Choroid plexus epithelial cell (primary cell): ENCODE measurements around the gene PYURF.

Source experiments
- DNase-seq: peaks from one replicate; pipeline ENCODE4 v3.0.0-alpha.2; 2010; ENCODE audit warnings: low read depth
- H3K4me3 ChIP-seq: 2 replicates; pipeline ENCODE4 v1.5.1; 2011; ENCODE audit warnings: low read depth, mild to moderate bottlenecking, control low read depth, low read length, moderate library complexity
- CTCF ChIP-seq: conservative IDR thresholded peaks from 2 replicates; pipeline ENCODE4 v1.5.1; 2011; ENCODE audit warnings: low read depth, mild to moderate bottlenecking, control low read depth, inconsistent platforms, low read length, moderate library complexity

PYURF gene

DNA sequence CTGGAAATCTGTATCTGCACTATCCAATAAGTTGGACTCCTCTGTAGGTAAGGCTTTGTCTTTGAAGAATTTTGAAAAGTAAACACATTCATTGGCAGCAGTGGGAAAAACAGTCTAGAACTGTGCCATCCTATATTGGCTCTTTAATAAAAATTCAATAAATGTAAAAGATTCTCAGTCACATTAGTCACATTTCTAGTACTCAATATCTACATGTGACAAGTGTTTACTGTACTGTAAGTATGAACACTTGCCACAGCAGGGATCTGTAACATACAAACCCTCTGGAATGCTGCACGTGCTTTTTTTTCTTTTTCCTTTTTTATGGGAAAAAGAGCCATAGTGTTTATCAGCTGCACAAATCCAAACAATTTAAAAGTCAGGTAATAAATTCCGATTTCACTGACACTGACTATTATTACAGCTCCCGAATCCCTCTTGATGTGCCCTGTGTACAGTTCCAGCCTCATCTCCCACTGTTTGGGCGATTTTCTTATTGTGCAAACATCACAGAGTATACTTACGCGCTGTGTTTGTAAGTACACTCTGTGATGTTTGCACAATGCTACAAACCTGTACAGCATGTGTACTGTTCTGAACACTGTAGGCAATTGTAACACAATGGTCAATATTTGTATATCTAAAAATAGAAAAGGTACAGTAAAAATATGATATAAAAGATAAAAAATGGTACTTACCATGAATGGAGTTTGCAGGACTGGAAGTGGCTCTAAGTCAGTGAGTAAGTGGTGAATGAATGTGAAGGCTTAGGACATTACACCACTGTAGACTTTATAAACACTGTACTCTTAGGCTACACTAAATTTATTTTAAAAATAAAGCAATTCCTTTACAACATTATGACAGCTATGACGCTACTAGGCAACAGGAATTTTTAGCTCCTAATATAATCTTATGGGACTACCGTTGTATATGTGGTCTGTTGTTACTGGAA is 8.7 kb downstream of the PYURF start:
- H3K4me3 ChIP-seq, result no peak overlapping the region
- no peak for TF ChIP-seq CTCF
- DNase-seq, result no peak

DNA sequence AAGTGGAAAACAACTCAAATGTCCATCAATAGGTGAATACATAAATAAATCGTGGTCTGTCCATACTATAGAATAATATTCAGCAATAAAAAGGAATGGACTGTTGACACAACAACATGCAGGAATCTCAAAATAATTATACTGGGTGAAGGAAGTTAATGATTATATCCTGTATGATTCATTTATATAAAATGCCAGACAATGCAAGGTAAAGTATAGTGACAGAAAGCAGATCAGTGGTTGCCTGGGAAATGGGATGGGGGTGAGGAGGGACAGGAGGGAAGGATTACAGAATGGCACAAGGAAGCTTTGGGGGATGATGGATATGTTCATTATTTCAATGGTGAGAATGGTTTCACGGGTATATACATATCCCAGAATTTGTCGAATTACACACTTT is 12.3 kb downstream of the PYURF start:
- no peak for TF ChIP-seq CTCF
- no peak for DNase-seq
- no peak overlapping the region for H3K4me3 ChIP-seq

DNA sequence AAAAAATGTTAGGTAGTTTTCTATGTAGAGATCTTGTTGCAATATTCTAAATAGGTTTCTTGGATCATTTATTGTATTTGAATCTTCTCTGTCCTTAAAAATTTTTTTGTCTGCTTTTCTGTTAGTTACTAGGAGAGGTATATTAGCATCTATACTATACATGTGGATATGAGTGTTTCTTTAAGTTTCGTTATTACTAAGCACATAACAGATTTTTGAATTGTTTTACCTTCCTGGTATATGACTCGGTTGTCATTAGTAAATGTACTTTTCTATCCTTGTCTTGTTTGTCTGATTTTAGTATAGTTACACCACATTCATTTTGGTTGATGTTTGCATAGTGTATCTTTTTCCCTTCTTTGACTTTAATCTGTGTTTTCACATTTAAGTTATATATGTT is 20.2 kb downstream of the PYURF start:
- no peak overlapping the region for H3K4me3 ChIP-seq
- TF ChIP-seq CTCF, result no peak
- DNase-seq, result no peak

GRCh38 chr4:88497859-88498409 is 25.6 kb downstream of the PYURF start:
- H3K4me3 ChIP-seq, result no peak overlapping the region
- no peak for TF ChIP-seq CTCF
- DNase-seq, result no peak

DNA sequence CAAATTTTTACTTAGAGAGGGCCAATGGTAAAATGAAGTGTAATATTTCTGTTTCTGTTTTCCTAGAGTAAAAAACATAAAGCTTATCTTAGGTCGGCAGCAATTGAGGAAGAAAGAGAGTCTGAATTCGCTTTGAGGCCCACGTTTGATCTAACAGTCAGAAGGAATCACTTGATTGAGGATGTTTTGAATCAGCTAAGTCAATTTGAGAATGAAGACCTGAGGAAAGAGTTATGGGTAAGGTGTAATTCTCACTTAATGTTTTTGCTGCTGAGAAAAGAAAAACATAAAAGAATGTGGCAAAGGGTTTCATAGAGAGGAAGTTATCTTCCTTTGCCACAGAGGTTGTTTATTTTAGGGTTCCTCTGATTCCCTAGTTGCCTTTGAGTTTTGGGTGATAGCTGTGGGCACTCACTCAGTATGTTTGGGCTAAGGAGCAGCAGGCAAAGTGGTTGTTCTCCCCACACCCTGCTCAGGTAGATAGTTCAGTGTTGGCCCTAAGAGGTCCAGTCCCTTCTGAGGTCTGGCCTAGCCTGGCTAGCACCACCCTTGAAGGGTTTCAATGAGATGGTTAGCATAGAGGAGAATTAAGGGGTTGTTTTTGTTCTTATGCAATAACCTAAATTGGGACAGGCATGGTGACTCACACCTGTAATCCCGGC is 34.3 kb downstream of the PYURF start:
- H3K4me3 ChIP-seq, result no peak overlapping the region
- TF ChIP-seq CTCF, result no peak
- DNase-seq, result no peak

DNA sequence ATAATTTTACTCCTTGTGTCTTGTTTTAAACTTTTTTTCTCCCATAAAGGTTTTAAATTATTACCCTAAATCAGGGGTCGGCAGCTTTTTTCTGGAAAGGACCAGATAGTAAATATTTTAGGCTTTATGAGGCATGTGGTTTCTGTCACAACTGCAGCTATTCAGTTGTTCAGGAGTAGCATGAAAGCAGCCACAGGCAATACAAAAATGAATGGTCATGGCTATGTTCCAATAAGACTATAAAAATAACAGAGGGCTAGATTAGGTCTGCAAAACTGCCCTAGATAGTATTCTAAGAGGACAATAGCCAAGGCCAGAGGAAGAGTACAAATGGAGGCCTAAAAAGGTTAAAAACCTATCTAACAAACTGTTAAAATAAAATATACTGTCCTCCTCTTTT is 42.0 kb downstream of the PYURF start:
- no peak for DNase-seq
- H3K4me3 ChIP-seq, result no peak overlapping the region
- no peak for TF ChIP-seq CTCF
